EH (cell line): ENCODE data around the gene ANKRD40CL.

Experiments used
- DNase-seq: peaks from one replicate; pipeline ENCODE4 v3.0.0-alpha.2; 2015; ENCODE audit warnings: low read depth

The ANKRD40CL gene

DNA sequence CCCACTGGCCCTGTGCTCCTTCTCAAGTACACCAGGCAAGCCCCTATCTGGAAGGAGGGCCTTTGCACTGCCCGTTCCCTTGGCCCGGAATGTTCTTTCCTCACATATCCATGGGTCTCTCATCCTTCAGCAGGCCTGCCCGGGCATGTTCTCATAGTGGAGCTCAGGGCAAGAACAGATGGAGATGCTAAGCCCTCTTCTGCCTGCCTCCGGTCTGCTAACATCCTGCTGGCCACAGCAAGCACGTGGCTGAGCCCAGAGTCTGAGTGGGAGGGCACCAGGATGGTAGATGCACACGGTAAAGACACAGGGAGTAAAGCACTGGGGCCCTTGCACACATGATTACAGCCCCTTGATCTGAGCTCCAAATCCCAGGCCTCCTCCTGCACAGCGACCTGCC is 19.8 kb upstream of the ANKRD40CL start:
- DNase-seq, result no peak

- DNase-seq, result peak; percentile 53
These were observed 18.7 kb upstream of the ANKRD40CL start for GRCh38 chr17:50785946-50786570.

DNA sequence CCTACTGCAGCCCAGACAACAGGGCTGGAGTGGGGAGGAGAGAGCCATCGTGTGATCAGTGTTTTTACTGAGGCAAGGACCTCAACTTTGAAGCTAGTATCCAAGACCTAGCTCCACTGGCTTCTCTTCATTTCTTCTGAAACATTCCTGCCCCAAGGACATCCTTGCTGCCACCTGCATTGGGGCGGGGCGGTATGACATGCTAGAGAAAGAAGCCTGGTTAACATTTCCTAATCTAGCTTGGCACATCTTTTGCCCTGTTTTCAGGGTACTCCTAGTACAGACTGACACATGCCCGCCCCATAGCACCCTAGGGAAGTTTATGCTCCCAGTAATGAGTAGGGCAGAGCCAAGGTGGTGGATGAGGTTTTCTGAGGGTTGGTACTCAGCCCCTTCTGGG is 17.8 kb upstream of the ANKRD40CL start:
- DNase-seq, result no peak

GRCh38 chr17:50783905-50784304 is 16.6 kb upstream of the ANKRD40CL start:
- no peak for DNase-seq

GRCh38 chr17:50783193-50783660 is 15.9 kb upstream of the ANKRD40CL start:
- peak; percentile 84 for DNase-seq

- DNase-seq, result no peak
These were observed 13.8 kb upstream of the ANKRD40CL start for GRCh38 chr17:50781167-50781566.

GRCh38 chr17:50779747-50780353 is 12.5 kb upstream of the ANKRD40CL start:
- no peak for DNase-seq

DNA sequence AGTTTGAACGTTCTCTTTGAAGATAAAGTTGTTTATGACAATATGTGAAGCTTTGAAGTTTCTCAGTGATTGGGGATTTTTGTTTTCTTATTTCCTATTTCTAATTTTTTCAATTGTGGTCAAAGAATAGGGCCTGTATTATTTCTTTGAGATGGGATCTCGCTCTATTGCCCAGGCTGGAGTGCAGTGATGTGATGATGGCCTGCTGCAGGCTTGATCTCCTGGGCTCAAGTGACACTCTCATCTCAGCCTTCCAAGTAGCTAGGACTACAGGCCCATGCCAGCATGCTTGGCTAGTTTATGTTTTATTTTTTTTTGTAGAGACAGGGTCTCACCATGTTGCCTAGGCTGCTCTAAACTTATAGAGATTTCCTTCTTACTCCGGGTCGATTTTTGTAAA is 11.7 kb upstream of the ANKRD40CL start:
- no peak for DNase-seq

- DNase-seq, result no peak
These were observed 11.2 kb upstream of the ANKRD40CL start for GRCh38 chr17:50778471-50778870.

GRCh38 chr17:50775926-50776325 is 8.6 kb upstream of the ANKRD40CL start:
- no peak for DNase-seq

DNA sequence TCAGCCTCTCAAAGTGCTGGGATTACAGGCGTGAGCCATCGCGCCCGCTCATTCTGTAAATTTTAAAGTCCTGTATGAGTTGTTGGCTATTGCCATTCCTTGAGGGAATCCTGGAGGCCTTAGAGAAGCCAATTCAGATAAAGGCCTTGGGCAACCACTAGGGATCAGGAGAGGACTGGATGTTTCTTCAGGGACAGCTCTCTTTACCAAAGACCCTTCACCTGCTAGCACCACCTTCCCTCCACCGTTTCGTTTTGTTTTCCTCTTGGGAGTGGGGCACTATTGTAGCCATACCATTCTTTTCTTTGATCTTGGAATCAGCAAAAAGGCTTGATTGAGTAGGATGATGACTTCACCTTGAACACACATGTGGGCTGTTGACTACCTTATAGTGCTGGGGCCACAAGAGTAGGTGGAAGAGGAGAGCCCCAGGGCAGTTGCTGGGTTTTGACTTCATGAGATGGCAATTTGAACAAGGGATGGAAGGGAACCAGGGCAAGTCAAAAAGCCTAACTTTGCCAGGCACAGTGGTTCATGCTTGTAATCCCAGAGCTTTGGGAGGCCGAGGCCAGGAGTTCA is 7.0 kb upstream of the ANKRD40CL start:
- DNase-seq, result no peak

- no peak for DNase-seq
These were observed 4.9 kb upstream of the ANKRD40CL start for GRCh38 chr17:50771991-50772785.

- no peak for DNase-seq
These were observed 3.0 kb upstream of the ANKRD40CL start for GRCh38 chr17:50770346-50770745.

GRCh38 chr17:50769884-50770283 is 2.6 kb upstream of the ANKRD40CL start:
- no peak for DNase-seq

DNA sequence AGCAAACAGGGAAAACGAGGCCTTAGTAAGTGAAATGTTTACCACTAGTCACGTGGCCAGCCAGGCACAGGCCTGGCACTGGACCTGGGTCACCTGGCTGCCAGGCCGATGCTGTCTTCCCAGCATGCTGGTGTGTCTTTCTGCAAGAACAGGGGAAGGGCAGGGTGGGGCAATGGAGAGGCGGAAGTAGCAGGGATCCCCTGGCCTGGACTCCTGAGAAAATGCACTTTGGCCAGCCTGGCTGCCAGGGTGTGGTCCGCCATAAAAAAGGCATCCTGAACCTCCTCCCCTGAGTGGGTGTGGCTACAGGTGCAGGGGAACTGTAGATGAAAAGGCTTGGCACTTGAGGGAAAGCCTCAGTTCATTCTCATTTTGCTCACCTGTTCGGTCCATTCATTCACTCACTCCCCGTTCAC is 1.0 kb upstream of the ANKRD40CL start:
- DNase-seq, result no peak

- DNase-seq, result no peak
These were observed 288 bp downstream of the ANKRD40CL start for GRCh38 chr17:50767030-50767429.

GRCh38 chr17:50766222-50767023 is 895 bp downstream of the ANKRD40CL start:
- DNase-seq, result no peak

GRCh38 chr17:50765454-50766221 is 1.7 kb downstream of the ANKRD40CL start:
- DNase-seq, result no peak

DNA sequence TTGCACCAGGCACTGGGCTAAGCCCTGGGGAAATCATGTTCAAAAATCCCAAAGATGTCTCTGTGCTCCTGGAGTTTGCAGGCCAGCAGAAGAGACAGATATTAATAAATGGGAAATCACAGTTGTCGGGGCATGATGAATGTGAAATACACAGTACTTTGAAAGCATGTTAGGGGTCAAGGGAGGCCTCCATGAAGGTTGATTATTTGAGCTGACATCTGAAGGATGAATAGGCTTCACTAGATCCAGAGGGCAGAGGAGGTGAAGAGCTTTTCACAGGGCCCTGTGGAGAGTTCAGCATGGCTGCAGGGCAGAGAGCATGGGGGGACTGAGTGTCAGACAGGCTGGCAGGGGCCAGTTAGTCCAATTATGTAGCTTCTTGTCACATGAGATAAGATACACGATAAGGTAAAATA is 2.6 kb downstream of the ANKRD40CL start:
- no peak for DNase-seq

GRCh38 chr17:50763716-50764475 is 3.4 kb downstream of the ANKRD40CL start:
- DNase-seq, result no peak
